Activated CD8-positive, alpha-beta memory T cell treated with anti-CD3 and anti-CD28 coated beads, Interleukin-2, amount 50 U/mL, for 1 hour (primary cell): ENCODE results near the gene CAMK1D.

Source experiments
- DNase-seq: peaks from one replicate; pipeline ENCODE4 v3.0.0-alpha.2; 2020; ENCODE audit errors: extremely low read depth

Gene CAMK1D

DNA sequence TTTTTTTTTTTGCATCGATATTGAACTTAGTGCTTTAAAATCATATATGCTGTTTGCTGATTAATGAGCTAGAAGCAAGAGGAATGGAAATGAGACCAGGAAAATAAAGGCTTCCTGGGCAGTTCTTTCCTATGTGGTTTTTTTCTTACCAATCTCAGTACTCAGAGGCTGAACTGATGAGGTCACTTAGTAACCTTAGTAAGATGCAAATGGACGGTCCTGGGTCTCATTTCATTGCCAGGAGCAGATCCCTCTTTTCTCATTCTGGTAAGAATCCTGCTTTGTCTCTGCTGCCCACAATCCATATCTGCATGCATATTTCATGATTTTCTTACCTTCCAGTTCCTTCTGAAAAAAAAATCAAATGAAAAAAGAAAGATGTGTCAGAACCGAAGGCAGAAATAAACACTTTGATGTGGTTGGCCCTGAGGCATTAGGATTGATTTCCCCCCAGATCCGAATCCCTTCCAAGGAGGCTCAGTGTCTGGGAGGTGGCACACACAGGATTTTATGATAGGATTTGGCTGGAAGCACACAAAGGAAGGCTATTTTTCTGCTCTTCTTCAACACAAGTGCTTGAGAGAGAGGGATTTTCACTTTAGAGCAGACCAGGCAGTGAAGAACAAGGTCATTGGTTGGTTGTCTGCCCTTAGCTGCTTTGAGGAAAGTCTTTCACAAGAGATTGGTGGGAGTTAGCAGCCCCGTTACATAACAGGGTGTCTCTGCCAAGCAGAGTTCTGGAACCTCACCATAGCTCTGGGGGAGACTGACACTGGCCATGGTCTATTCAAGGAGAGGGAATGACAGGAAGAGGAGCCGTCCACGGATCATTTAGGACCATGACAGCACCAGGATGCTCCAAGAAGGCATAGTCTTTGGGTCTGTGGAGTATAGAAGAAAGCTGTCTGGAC, 150.0 kb downstream of the CAMK1D start:
- DNase-seq = no peak

DNA sequence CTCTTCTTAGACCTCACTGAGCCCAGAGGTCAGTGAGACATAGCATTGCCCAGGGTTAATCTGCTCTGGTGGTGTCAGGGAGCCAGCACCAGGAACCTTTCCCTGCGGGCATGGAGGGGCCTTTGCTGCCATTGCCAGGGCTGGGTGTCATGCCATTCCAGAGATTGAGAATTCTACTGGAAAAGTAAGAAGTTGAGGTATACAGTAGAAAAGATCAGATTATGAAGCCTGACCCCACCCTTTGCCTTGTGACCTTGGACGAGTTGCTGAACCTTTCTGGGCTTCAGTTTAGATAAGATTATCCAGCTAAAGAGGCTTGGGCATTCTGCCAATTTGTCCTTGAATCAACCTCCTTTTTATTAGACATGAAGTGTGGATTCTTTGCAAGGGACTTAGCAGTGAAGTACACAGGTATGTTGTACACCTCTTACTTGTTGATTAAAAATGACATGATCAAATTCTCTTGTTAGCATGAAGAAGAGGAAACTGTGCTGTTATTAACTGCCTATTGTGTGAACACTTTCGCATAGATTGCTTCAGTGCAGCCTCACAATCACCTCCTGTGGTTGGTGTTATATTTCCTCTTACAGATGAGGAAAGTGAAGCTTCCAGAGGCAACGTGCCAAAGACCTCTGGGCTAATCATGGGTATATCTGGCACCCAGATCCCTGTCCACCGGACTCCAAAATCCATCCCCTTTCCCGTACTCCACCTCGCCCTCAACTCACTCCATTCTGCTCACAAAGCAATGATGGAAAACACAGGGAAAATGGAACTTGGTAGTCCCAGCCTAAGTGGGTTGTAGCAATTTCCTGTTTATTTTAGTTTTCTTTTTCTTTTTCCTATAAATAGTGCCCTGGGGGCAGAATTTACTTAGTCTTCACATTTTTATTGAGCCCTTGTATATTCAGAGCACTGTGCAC, 151.3 kb downstream of the CAMK1D start:
- no peak for DNase-seq

DNA sequence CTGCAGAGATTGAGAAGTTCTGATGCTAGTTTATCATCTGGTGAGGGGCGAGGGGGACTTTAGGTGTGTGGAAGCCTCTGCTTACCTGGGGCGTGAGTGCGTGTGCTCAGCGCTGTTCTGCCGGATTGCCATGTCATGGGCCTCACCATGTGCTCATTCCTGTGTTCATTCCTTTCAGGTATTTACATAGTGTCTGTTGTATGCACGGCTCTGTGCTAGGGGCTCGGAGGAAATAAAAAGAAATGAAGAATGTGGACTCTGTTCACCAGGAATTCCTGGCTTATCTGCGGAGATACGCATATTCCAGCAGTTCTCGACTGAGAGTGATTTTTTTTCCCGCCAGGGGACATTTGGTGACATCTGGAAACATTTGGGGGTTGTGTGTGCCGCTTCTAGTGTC, 152.0 kb downstream of the CAMK1D start:
- DNase-seq = no peak

DNA sequence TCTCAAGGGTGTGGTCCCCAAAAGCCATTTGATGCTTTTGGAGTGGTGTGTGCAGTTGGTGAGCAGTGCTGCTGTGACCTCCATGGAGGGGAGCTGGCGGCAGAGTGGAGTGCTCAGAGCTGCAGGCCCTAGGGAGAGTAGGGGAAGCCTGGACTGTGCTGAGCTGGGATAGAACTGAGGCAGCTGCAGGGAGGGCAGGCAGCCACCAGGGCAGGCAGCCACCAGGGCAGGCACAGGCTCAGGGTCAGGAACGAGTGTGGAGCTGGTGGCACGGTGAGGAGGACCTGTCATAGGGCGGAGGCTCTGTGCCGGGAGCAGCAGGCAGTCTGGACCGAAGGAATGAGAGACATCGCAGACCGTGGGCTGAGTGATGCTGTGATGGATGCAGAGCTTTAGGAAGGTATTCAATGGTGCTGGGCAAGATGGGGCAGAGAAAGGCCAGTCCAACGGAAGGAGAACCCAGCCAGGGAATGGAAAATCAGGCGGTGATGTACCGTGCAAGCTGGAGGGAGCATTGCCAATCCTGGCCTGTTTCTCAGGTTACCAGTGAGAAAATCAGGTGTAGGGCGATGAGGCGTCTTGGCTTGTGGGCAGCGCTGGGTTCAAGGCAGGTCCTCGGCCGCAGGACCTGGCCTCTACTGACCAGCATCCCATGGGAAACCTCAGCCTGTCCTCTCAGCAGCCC, 152.6 kb downstream of the CAMK1D start:
- no peak for DNase-seq

DNA sequence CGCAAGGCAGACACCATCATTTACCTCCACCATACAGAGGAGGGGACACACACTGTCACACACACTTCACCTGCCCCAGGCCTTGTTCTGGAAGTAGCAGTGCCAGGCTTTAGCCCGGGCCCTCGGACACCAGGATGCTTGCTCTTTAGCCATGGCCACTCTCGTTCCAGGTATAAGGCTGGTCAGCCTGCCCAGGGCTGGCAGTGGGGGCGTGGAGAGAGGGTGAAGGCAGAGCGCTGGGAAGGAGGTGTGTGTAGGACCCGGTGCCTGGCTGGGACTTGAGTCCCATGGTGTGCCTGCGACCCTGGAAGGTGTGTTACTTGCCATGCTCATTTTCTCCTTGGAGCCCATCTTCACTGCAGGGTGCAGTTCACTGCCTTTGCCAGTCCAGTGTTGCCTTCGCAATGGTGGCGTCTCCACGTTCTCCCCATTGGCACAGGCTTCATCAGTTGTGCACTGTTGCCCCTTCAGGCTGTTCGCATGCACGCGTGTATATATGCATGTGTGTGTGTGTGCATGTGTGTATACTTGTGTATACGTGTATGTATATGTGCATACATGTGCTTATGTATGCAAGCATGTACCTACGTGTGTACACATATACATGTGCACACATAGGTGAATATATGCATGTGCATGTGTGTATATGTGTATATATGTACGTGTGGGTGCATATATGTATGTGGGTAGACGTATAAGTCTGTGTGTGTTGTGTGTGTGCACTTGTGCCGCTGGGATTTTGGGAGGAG, 153.4 kb downstream of the CAMK1D start:
- DNase-seq = no peak

DNA sequence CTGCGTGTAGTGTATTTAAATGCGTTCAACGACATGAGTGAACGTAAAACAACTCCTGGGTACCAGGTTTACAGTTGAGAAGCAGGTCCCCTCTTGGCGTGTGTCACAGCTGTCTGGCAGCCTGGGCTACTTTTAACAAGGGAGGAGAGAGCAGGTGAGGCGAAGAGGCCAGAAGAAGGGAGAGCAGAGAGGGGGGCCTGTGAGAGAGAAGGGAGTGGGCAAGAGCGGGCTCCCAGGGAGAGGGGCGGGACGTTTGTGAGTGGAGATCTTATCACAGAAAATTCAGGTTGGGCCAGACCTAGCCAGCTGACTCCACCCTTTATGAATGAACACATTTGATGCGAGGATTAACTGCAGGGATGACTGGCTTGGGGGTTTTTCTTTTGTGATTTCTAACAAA, 154.0 kb downstream of the CAMK1D start:
- DNase-seq = no peak

DNA sequence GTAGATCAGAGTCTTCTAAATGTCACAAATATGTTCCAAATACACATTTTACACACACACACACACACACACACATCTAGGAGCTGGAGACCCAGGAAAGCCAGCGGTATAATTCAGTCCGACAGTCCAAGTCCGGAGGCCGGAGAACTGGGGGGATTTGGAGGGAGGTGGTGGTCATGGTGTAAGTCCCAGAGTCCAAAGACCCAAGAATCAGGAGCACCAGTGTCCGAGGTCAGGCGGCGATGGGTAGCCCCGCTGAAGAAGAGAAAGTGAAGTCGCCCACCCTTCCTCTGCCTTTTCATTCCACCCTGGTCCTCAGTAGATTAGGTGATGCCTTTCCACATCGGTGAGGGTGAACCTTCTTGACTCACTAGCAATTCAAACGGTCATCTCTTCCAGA, 154.8 kb downstream of the CAMK1D start:
- DNase-seq = no peak

DNA sequence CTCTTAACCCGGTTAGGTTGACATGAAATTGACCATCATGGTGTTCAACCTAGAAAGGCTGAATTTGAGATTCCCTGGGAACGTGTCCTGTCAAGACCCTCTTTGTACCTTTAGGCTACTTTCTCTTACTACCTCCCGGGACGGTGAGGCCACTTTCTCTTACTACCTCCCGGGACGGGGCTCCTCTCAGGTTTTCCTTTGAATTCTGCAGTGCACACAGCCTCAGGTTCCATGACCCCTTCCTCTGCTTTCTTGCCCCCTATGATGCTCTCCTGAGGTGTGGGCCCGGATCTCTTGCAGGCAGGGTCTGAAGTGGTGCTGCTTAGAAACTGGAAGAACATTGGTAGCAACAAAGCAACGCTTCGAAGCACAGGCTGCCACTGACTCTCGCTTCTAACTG, 155.3 kb downstream of the CAMK1D start:
- no peak for DNase-seq

DNA sequence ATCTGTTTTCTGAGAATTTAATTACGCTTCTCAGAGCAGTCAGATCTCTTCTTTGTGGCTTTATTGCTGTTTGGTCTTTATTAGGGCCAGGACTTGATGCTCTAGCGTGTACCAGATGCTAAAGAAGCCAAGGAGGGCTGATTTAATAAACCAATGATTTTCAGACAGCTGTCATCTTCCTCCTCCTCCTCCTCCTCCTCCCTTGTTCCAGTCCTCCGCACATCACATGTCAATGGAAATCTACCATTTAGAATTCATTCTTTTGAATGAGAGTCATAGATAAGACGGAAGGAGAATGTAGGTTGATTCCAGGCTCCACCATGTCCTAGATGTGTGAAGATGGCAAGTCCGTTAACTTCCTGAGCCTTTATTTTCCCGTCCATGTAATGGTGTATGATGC, 156.3 kb downstream of the CAMK1D start:
- DNase-seq = no peak

DNA sequence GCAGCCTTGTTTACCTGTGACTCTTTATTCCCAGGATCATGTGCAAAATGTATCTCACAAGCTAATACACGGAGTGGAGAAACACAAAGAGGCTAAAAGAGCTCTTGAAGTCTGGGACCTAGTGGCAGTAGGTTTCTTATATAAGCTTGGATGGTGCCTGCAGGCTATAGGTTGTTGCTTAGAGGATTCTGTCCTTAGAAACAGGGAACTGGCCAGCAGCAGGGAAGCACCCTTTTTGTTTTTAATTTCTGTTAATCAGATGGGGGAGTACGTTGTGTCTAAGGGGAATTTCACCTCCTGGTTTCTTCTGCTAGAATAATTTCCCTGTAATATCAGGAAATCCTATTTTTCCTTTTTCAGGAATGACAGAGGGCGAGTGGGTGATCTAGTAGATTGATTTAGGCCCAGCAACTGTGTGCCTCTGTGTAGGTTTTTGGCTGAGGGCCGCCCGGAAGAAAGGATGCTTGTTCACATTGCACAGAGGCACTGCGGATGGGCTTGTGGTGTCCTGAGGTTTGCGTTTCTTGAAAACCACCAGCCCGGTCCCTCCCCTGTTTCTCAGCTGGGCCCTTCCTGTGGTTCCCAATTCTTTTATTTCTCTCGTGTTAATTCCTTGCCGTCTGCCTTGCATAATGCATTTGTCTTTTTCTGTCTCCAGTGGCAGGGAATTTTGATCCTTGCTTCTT, 158.0 kb downstream of the CAMK1D start:
- no peak for DNase-seq

DNA sequence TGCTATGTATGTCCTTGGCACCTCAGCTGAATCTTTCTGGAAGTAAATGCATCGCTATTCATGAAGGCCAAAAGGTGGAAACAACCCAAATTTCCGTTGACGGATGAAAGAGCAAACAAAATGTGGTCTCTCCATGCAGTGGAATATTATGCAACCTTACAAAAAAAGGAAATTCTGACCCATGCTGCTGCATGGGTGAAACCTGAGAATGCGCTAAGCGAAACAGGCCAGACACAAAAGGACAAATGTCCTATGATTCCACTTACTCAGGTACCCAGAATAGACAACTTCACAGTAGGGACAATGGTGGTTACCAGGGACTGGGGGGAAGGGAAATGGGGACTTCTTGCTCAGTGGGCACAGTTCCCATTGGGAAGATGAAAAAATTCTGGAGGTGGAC, 158.8 kb downstream of the CAMK1D start:
- DNase-seq = no peak

DNA sequence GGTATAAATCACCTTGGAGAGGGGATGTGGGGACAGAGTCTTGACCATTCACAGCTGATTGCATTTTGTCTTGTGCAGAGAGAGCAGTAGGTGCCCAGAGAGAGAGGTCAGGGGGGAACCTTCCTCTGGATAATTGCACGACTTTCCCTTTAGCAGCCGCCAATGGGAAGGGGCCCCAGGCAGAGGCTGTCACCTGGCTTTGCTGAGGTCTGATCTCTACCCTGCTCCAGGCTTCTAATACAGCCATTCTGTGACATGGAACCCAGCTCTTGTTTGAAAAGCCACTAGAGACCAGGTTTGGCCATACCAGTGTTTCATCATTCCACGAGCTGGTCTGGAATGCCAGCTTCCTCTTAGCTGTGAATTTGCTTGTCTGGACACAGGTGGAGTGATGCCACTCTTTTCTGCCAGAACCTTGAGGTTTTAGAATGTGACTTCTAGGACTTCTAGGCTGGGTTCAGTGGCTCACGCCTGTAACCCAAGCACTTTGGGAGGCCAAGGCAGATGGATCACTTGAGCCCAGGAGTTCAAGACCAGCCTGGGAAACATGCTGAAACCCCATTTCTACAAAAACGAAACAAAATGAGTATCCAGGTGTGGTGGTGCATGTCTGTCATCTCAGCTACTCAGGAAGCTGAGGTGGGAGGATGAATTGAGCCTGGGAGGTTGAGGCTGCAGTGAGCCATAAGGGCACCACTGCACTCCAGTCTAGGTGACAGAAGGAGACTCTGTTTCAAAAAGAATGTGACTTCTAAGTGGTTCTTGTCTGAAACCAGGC, 159.9 kb downstream of the CAMK1D start:
- DNase-seq = no peak

DNA sequence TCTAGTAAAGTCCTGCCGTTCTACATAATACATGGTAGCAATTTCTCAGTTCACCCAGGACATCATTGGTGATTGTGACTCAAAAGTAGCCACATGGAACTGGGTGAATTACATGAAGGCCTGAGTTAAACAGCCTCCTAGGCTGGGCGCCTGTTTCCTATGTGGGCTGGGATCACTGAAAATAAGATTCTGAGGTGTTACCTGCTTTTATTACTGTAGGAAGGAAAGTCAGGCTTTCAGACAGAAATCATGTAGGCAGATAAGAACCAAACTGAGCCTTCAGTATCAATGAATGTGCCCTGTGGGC, 160.4 kb downstream of the CAMK1D start:
- no peak for DNase-seq

DNA sequence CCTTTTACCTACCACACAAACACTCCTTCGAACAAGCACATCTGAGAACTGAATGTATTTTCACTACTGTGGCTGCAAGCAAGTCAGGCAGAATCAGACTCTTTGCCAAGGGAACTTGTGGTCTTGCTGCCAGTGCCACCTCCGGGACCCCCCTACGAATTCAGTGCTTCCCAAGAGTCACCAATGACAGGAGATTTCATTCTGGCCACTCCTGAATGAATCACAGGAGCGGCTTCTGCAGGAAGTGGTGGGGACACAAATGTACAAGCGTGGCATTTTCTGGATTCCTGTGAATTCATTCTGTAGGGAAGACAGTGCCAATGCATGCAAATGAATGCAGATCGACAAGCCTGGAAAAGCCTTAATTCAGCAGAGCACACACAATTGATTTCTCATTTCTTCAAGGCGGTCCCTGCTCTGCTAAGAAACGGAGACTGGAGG, 161.2 kb downstream of the CAMK1D start:
- DNase-seq = no peak

DNA sequence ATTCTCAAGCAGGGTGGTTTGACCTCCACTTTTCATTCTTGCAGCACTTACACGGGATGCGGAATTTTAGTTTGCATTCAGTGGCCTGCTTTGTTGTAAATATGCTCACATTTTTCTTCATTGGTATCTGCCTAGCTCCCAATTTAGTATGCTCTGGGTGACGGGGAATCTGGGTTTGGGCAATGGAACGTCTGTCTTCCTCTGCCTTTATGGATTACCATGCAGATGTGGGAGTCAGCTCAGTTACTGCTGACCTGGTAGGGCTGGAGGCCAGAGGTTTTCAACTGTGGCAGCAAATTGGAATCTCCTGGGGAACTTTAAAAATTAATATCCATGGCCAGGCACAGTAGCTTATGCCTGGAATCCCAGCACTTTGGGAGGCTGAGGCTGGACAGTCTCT, 161.6 kb downstream of the CAMK1D start:
- no peak for DNase-seq

DNA sequence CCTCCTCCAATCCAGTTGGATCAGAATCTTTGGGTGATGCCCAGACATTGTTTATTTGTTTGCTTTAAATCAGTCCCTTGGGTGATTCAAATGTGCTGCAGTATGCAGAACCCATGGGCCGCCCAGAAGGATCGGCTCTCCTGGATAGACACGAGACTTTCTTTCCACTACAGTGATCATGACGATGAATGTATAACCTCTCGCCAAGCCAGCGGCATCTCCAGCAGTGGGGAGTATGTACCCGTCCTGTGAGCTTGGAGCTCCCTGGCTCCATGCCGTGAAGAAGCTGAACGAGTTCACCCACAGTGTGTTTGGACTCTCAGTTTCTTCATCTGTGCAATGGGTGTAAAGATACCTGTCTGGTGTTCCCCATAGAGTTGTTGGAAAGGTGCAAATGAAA, 162.3 kb downstream of the CAMK1D start:
- no peak for DNase-seq

DNA sequence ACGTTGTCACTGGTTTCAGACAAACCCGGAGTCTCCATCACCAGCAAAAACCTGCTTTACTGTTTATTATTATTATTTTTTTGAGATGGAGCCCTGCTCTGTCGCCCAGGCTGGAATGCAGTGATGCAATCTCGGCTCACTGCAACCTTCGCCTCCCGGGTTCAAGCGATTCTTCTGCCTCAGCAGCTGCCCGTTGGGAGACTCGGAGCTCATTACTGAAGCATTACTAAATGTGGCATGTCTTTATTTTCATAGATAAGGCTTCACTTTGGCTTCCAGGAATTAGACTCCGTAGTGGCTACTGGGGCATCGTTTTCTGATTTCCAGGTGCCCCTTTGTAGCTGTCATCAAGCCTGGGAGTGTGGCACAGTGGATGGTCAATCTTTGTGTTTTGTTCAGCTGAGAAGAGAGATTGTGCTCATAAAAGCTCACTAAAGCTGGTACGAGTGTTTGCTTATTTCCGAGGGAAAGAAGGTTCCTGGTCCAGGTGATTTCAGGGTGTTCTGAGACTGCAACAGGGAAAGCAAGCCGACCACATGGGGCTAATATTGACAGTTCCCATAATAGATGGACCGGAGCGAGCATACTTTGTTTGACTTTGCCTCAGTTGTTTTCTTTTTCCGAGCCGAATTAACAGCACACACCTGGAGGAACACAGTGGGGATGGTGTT, 163.1 kb downstream of the CAMK1D start:
- no peak for DNase-seq

DNA sequence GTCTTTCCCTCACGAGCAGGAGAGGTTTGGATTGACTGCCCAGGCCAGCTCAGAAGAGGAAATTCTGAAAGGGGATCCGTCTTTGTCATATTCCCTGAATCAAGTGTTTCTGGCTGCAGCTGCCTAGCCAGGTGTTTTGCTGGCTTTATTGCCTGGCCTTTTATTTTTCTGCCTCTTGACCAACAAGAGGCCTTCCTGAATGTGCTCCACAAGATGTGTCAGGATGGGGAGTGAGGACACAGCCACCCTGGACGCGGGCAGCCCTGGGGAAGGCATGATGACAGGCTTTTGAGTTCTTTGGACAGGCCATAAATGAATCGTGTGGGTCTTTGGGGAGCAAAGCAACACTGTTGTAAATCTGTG, 163.6 kb downstream of the CAMK1D start:
- no peak for DNase-seq

DNA sequence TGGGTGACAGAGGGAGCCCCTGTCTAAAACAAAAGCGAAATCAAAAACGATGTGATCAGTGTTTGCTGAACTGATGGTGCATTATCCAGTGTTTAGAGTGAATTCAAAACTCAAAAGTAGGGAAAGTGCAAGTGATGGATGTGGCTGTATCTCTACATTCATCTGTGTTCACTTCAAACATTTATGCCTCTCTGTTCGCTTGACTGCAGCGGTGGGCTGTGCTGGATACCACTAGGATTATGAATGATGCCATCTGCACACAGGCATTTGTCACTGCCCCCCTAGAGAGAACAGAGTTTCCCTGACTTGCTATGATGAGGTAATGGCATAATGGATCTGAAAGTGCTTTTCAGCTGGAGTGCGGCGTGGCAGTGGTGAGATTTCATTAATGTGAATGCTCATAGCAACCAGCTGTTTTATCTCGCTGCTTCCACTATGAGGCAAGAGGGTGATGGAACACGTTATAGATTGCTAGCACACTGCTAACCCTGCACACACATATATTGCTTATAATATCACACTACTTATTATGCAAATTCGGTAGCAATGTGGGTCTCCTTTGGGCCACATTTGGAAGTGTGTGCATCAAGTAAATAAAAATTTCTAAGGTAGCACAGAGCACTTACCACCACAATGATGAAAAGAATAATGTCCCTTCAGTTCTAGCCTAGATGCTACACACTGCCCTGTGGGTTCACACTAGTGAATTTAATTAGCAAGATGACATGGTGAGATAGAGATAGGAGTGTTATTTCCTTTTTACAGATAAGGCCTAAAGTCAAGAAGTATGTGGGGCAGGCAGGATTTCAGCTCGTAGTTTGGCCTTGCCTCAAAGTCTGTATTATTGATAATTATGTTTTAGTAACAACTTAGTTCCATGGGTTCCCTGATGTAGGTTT, 164.7 kb downstream of the CAMK1D start:
- DNase-seq = no peak
